Measurements from ENCODE around the gene GABPB2. TPM values are rescaled to one million over a fixed set of nuclear protein-coding genes. Genes with fewer than 3 reads are reported as not detected.

GABPB2 gene
- total and polyA plus RNA-seq, 2 experiments from 2014 or later = 1.7 to 4.6 TPM

DNA sequence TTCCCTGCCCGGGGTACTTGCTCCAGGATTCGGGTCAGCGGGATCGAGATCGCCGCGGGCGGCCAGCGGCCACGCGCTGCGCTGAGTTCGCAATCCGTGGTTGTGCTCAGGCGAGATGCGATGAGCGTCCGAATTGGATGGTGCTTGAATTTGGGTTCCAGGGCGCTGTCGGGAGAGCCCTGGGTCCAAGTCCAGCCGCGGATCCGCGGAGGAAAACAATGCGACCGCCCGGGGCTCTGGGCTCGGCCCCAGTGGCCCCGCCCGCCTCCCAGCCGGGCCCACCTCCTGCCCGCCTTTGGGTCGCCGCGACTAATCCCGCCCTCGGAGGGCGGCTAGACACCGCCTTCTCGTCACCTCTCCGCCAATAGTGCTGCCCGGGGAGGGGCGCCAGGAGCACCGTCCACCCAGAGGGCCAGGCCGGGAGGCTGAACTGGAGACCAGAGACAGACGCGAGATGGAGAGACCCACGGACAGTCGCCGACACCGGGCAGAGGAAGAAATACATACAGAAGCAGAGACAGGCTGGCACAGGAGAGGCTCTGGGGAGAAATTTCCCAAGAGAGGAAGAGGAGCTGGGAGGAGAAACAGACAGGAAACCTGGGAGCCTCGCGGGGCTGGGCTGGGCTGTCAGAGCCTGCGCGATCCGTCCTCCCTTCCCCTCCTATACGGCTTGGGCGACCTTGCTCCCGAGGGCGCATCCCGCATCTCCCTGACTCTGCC lies 76.0 kb downstream of the GABPB2 start, which contains the start of gene SEMA6C:
SEMA6C (minus strand) TSS at position 220 of the 720 bp plus-strand sequence. CDS start 4,010 bp downstream, outside the sequence.
- no peak within 1 kb of the TSS for H3K27ac ChIP-seq
- no peaks in the 10 kb centered on the region for H3K36me3 ChIP-seq
- TF ChIP-seq, protein P1, sequence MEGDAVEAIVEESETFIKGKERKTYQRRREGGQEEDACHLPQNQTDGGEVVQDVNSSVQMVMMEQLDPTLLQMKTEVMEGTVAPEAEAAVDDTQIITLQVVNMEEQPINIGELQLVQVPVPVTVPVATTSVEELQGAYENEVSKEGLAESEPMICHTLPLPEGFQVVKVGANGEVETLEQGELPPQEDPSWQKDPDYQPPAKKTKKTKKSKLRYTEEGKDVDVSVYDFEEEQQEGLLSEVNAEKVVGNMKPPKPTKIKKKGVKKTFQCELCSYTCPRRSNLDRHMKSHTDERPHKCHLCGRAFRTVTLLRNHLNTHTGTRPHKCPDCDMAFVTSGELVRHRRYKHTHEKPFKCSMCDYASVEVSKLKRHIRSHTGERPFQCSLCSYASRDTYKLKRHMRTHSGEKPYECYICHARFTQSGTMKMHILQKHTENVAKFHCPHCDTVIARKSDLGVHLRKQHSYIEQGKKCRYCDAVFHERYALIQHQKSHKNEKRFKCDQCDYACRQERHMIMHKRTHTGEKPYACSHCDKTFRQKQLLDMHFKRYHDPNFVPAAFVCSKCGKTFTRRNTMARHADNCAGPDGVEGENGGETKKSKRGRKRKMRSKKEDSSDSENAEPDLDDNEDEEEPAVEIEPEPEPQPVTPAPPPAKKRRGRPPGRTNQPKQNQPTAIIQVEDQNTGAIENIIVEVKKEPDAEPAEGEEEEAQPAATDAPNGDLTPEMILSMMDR (IDR thresholded peaks at IDR 0.05; ENCODE audit: low read depth, low read length) = no peak
- H3K9me3 ChIP-seq (ENCODE audit: low read depth) = no peaks in the 10 kb centered on the region
- H3K27me3 ChIP-seq = no peaks in the 10 kb centered on the region
- peak within 1 kb of the TSS; percentile 64 for H3K4me3 ChIP-seq
- H3K4me1 ChIP-seq (ENCODE audit: low read depth) = peaks cover 35% of the 10 kb centered on the region
- DNase-seq (ENCODE audit: low read depth in 1 of 2, low spot score in 1 of 2) = peak; percentile 95 to 96

DNA sequence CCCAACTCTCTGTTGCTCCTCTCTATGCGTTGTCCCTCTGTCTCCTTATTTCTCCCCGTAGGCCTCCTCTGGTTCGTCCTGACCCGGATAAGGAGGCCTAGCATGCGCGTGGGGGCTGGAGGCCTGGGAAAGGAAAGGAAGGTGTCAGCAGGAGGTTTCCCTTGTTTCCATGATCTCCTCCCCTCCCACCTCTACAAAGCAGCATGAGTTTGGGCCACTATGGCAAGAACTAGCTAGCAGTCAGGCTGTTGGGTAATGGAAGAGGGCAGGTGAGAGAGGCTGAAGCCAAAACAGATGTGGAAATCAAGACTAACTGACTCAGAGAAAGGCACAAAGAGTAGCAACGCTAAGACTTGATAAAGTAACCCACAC lies 76.6 kb downstream of the GABPB2 start:
- Histone ChIP-seq H3K27ac (no peak overlapping the region), H3K27me3 (no peaks in the 10 kb centered on the region), H3K36me3 (no peaks in the 10 kb centered on the region), H3K9me3 (ENCODE audit: low read depth) (no peaks in the 10 kb centered on the region), H3K4me1 (ENCODE audit: low read depth) (peaks cover 35% of the 10 kb centered on the region), H3K4me3 (peak overlapping the region; percentile 64)
- TF ChIP-seq, protein P1 (IDR thresholded peaks at IDR 0.05; ENCODE audit: low read depth, low read length) = no peak
- peak in 1 of 2 donors; percentile 54 for DNase-seq (ENCODE audit: low read depth in 1 of 2, low spot score in 1 of 2)

DNA sequence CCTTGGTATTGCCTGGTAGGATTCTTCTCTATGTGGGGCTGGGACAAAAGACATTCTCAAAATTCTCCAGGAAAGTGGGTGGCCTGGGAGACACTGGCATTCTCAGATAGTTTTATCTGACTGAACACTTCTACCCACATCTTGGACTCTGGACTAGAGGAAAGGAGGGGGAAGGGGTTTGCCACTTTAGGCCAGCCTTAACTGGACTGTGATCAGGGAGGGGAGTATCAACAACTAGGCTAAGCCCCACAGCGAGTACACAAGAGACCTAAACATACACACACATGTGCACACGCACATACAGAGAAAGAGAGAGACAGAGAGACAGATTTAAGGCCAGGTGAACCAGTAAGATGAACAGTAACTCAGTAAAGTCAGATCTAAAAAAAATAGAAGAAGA lies 77.1 kb downstream of the GABPB2 start:
- Histone ChIP-seq H3K27ac (no peak overlapping the region), H3K27me3 (no peaks in the 10 kb centered on the region), H3K36me3 (no peaks in the 10 kb centered on the region), H3K9me3 (ENCODE audit: low read depth) (no peaks in the 10 kb centered on the region), H3K4me1 (ENCODE audit: low read depth) (peaks cover 30% of the 10 kb centered on the region), H3K4me3 (no peak overlapping the region)
- TF ChIP-seq, protein P1 (IDR thresholded peaks at IDR 0.05; ENCODE audit: low read depth, low read length) = no peak
- DNase-seq (ENCODE audit: low read depth in 1 of 2, low spot score in 1 of 2) = no peak

DNA sequence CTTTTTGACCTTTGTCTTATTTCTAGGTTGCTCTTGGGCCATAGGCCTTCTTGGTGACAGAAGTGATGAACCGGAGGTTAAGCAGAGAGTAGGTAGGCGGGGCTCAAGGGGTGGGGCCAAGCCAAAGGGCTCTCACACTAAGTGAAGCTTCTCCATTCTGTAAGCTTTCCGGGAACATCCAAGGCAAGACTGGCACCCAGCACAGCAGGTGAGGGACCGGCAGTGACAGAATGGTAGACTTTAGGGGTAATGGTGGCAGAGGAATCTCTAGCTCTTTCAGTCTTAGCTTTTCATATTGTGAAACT lies 85.9 kb downstream of the GABPB2 start, which contains the start of gene TNFAIP8L2:
TNFAIP8L2 (plus strand) TSS at position 135 of the 305 bp plus-strand sequence. CDS start 2,049 bp downstream, outside the sequence.
- H3K4me3 ChIP-seq = no peak within 1 kb of the TSS
- no peaks in the 10 kb centered on the region for H3K9me3 ChIP-seq (ENCODE audit: low read depth)
- H3K27ac ChIP-seq = no peak within 1 kb of the TSS
- no peaks in the 10 kb centered on the region for H3K4me1 ChIP-seq (ENCODE audit: low read depth)
- no peak for DNase-seq (ENCODE audit: low read depth in 1 of 2, low spot score in 1 of 2)
- TF ChIP-seq, protein P1 (IDR thresholded peaks at IDR 0.05; ENCODE audit: low read depth, low read length) = no peak
- H3K36me3 ChIP-seq = peaks cover 10% of the 10 kb centered on the region
- no peaks in the 10 kb centered on the region for H3K27me3 ChIP-seq

DNA sequence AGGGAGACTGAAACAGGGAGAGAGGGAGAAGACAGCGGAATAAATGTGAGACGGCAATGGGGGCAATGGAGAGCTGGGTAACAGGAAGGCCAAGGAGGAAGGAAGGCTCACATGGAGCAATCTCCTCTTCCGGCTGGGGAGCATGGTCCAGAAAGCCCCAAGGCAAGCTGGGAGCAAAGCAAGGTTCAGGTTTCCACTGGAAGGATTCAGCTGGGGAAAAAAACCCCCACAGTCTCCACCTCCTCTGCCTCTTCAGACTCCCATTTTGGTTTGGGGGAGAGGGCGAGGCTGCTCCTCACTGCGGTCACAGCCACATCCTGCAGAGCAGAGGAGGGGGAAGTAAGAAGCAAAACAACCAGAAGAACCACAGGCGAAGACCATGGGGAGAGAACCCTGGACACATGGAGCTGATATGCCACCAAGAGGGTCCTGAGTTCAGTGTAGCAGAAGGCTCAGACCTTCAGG lies 86.5 kb downstream of the GABPB2 start:
- H3K27ac ChIP-seq = no peak overlapping the region

More for the DNA sequence above, 86.5 kb downstream of the GABPB2 start:
- no peaks in the 10 kb centered on the region for H3K9me3 ChIP-seq (ENCODE audit: low read depth)
- no peak for DNase-seq (ENCODE audit: low read depth in 1 of 2, low spot score in 1 of 2)
- H3K4me3 ChIP-seq = no peak overlapping the region
- TF ChIP-seq, protein P1 (IDR thresholded peaks at IDR 0.05; ENCODE audit: low read depth, low read length) = no peak
- H3K36me3 ChIP-seq = peaks cover 14% of the 10 kb centered on the region
- H3K27me3 ChIP-seq = no peaks in the 10 kb centered on the region
- H3K4me1 ChIP-seq (ENCODE audit: low read depth) = no peaks in the 10 kb centered on the region
